Neuronal stem cell (in vitro differentiated cells): ENCODE data around the gene CEMIP.

ENCODE experiments used
- DNase-seq: peaks from one replicate; pipeline ENCODE4 v3.0.0-alpha.2; 2013; ENCODE audit warnings: low spot score
- H2AFZ ChIP-seq: one replicate; pipeline ENCODE4 v1.6.1; 2013; ENCODE audit warnings: mild to moderate bottlenecking, low read length, inconsistent platforms
- H2AK5ac ChIP-seq: 2 replicates; pipeline ENCODE4 v1.6.1; 2013; ENCODE audit warnings: low read depth, mild to moderate bottlenecking, inconsistent platforms, low read length, moderate library complexity, mixed read lengths
- H2BK120ac ChIP-seq: 2 replicates; pipeline ENCODE4 v1.6.1; 2013; ENCODE audit warnings: low read depth, mild to moderate bottlenecking, inconsistent platforms, low read length, moderate library complexity, mixed read lengths
- H2BK12ac ChIP-seq: one replicate; pipeline ENCODE4 v1.6.1; 2013; ENCODE audit warnings: low read length, inconsistent platforms
- H2BK15ac ChIP-seq: 2 replicates; pipeline ENCODE4 v1.6.1; 2013; ENCODE audit warnings: mild to moderate bottlenecking, low read length, inconsistent platforms, mixed read lengths
- H2BK5ac ChIP-seq: one replicate; pipeline ENCODE4 v1.6.1; 2013; ENCODE audit warnings: inconsistent platforms, mild to moderate bottlenecking, low read length, moderate library complexity
- H3K14ac ChIP-seq: one replicate; pipeline ENCODE4 v1.6.1; 2013; ENCODE audit warnings: low read length, inconsistent platforms
- H3K18ac ChIP-seq: 2 replicates; pipeline ENCODE4 v1.6.1; 2013; ENCODE audit warnings: low read length, inconsistent platforms
- H3K23ac ChIP-seq: 2 replicates; pipeline ENCODE4 v1.6.1; 2013; ENCODE audit warnings: low read depth, mild to moderate bottlenecking, mixed read lengths, low read length, inconsistent platforms; ENCODE audit not compliant: poor library complexity
- H3K27ac ChIP-seq: replicated peaks from 3 replicates; pipeline ENCODE4 v1.5.1; 2013; ENCODE audit warnings: low read length, inconsistent platforms
- H3K27me3 ChIP-seq, 3 experiments: 2 replicates each; pipeline ENCODE4 v1.6.1; 2013; ENCODE audit warnings: low read length in 3 of 3, mild to moderate bottlenecking in 2 of 3, inconsistent platforms in 1 of 3, low read depth in 1 of 3, mixed read lengths in 1 of 3, moderate library complexity in 1 of 3; ENCODE audit not compliant: control insufficient read depth in 3 of 3, insufficient read depth in 3 of 3
- H3K36me3 ChIP-seq, 2 donors: replicated peaks in 1 of 2; 2 replicates each; pipeline ENCODE4 v1.6.1; 2013; ENCODE audit warnings: low read length in 2 of 2; ENCODE audit not compliant: control insufficient read depth in 2 of 2, insufficient read depth in 2 of 2
- H3K4ac ChIP-seq: 2 replicates; pipeline ENCODE4 v1.6.1; 2013; ENCODE audit warnings: inconsistent platforms, mild to moderate bottlenecking, low read length, moderate library complexity
- H3K4me1 ChIP-seq, 2 donors: 1 replicate in 1 of 2; 2 replicates in 1 of 2; pipeline ENCODE4 v1.6.1; 2013; ENCODE audit warnings: low read length in 2 of 2, low read depth in 1 of 2; ENCODE audit not compliant: control insufficient read depth in 2 of 2, insufficient read depth in 1 of 2
- H3K4me2 ChIP-seq: one replicate; pipeline ENCODE4 v1.6.1; 2013; ENCODE audit warnings: mild to moderate bottlenecking, low read length, inconsistent platforms; ENCODE audit not compliant: insufficient read depth, poor library complexity, severe bottlenecking
- H3K4me3 ChIP-seq, 2 donors: 2 replicates each; pipeline ENCODE4 v1.5.1; 2013; ENCODE audit warnings: low read length in 2 of 2, mild to moderate bottlenecking in 2 of 2, inconsistent platforms in 1 of 2, moderate library complexity in 1 of 2
- H3K79me1 ChIP-seq: one replicate; pipeline ENCODE4 v1.6.1; 2013; ENCODE audit warnings: low read depth, mild to moderate bottlenecking, inconsistent platforms, low read length, moderate library complexity
- H3K9ac ChIP-seq: one replicate; pipeline ENCODE4 v1.6.1; 2013; ENCODE audit warnings: mild to moderate bottlenecking, low read depth, low read length, inconsistent platforms; ENCODE audit not compliant: poor library complexity
- H3K9me3 ChIP-seq, 2 donors: replicated peaks in 1 of 2; 2 replicates each; pipeline versions ENCODE3 to v1.6.1; 2013; ENCODE audit warnings: low read length in 2 of 2, mild to moderate bottlenecking in 2 of 2, inconsistent platforms in 1 of 2, low read depth in 1 of 2, mixed read lengths in 1 of 2, moderate library complexity in 1 of 2; ENCODE audit not compliant: control insufficient read depth in 2 of 2, insufficient read depth in 1 of 2
- H4K8ac ChIP-seq: one replicate; pipeline ENCODE4 v1.6.1; 2013; ENCODE audit warnings: low read depth, mild to moderate bottlenecking, inconsistent platforms, low read length, moderate library complexity
- H4K91ac ChIP-seq: one replicate; pipeline ENCODE4 v1.6.1; 2013; ENCODE audit warnings: low read length, low read depth, mild to moderate bottlenecking, inconsistent platforms; ENCODE audit not compliant: poor library complexity
- WGBS, 2 donors: extraction: QIAGEN DNeasy Blood & Tissue Kit; methylation state at CpG; one replicate each; pipeline ENCODE4 v1.1.7; 2013; ENCODE audit warnings: missing lambda C conversion rate in 2 of 2, mixed read lengths in 1 of 2; ENCODE audit not compliant: insufficient read length in 2 of 2, insufficient replicate concordance in 1 of 2; ENCODE audit errors: extremely low coverage in 2 of 2; 5-methylcytosine and 5-hydroxymethylcytosine counted together

CEMIP gene

DNA sequence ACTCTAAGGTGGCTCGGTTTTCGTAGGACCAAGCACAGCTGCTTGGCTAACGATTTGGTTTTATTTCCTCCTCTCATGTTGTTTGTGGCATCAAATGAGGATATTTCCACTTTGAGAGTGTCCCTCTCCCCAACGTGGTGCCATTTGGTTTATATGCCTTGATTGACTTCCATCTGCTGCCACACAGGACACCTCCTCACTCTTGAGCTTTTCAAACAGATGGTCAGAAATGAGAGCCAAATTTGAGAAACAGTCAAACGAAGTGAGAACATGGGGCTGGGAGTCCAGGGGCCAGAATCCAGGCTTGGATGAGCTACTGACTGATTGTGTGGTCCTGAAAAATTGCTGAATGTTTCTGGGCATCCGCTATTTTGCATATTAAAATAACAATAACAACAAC, 43.5 kb downstream of the CEMIP start:
- Histone ChIP-seq H2BK120ac (no peak overlapping the region), H3K14ac (no peak overlapping the region), H3K4ac (no peak overlapping the region), H3K23ac (no peak overlapping the region), H3K79me1 (no peaks in the 10 kb centered on the region), H3K4me3 (no peak overlapping the region), H3K36me3 (no peaks in the 10 kb centered on the region), H2AK5ac (no peak overlapping the region), H2AFZ (no peak overlapping the region), H2BK12ac (no peak overlapping the region), H3K27ac (no peak overlapping the region), H3K4me1 (no peaks in the 10 kb centered on the region), H4K8ac (no peak overlapping the region), H4K91ac (no peak overlapping the region), H2BK15ac (no peak overlapping the region), H3K18ac (no peak overlapping the region), H3K4me2 (no peak overlapping the region), H3K9ac (no peak overlapping the region), H3K9me3 (no peaks in the 10 kb centered on the region), H3K27me3 (peaks cover 0 to 13% (median 0%) of the 10 kb centered on the region in 3 experiments), H2BK5ac (no peak overlapping the region)
- DNase-seq, result no peak
- WGBS, 2 donors, result no CpG with 5 or more reads among the region's 6 CpGs

- H3K27me3 ChIP-seq, result peaks cover 0 to 13% (median 0%) of the 10 kb centered on the region in 3 experiments
- H2AK5ac ChIP-seq, result no peak overlapping the region
These were observed 44.0 kb downstream of the CEMIP start for GRCh38 chr15:80823120-80823519.

GRCh38 chr15:80823995-80824394, 44.8 kb downstream of the CEMIP start:
- H4K91ac ChIP-seq, result no peak overlapping the region
- no peak overlapping the region for H3K4ac ChIP-seq
- no peak overlapping the region for H2AFZ ChIP-seq
- no peak overlapping the region for H3K9ac ChIP-seq
- H3K79me1 ChIP-seq, result no peaks in the 10 kb centered on the region
- no peak overlapping the region for H3K4me2 ChIP-seq
- no peak overlapping the region for H2BK15ac ChIP-seq
- H3K23ac ChIP-seq, result no peak overlapping the region
- no peak overlapping the region for H3K14ac ChIP-seq
- no peaks in the 10 kb centered on the region for H3K9me3 ChIP-seq
- WGBS, 2 donors, result no CpG with 5 or more reads among the region's 4 CpGs
- DNase-seq, result no peak
- no peak overlapping the region for H3K27ac ChIP-seq
- peaks cover 0 to 13% (median 0%) of the 10 kb centered on the region in 3 experiments for H3K27me3 ChIP-seq
- H3K36me3 ChIP-seq, result no peaks in the 10 kb centered on the region
- no peak overlapping the region for H2BK120ac ChIP-seq
- H4K8ac ChIP-seq, result no peak overlapping the region
- no peak overlapping the region for H3K4me3 ChIP-seq
- H3K4me1 ChIP-seq, result no peaks in the 10 kb centered on the region
- no peak overlapping the region for H2BK5ac ChIP-seq
- no peak overlapping the region for H2BK12ac ChIP-seq
- no peak overlapping the region for H2AK5ac ChIP-seq
- no peak overlapping the region for H3K18ac ChIP-seq

More at GRCh38 chr15:80823120-80823519, 44.0 kb downstream of the CEMIP start:
- no peak overlapping the region for H2BK5ac ChIP-seq
- H2BK15ac ChIP-seq, result no peak overlapping the region
- H4K91ac ChIP-seq, result no peak overlapping the region
- H3K4ac ChIP-seq, result no peak overlapping the region
- no CpG with 5 or more reads among the region's 6 CpGs for WGBS, 2 donors
- no peak overlapping the region for H2BK120ac ChIP-seq
- H3K23ac ChIP-seq, result no peak overlapping the region
- H3K9ac ChIP-seq, result no peak overlapping the region
- no peaks in the 10 kb centered on the region for H3K36me3 ChIP-seq
- no peak overlapping the region for H3K4me3 ChIP-seq
- no peak overlapping the region for H3K4me2 ChIP-seq
- no peaks in the 10 kb centered on the region for H3K79me1 ChIP-seq
- no peak overlapping the region for H2BK12ac ChIP-seq
- DNase-seq, result no peak
- no peak overlapping the region for H3K14ac ChIP-seq
- no peak overlapping the region for H4K8ac ChIP-seq
- no peaks in the 10 kb centered on the region for H3K9me3 ChIP-seq
- no peak overlapping the region for H3K18ac ChIP-seq
- H2AFZ ChIP-seq, result no peak overlapping the region
- no peaks in the 10 kb centered on the region for H3K4me1 ChIP-seq
- H3K27ac ChIP-seq, result no peak overlapping the region

DNA sequence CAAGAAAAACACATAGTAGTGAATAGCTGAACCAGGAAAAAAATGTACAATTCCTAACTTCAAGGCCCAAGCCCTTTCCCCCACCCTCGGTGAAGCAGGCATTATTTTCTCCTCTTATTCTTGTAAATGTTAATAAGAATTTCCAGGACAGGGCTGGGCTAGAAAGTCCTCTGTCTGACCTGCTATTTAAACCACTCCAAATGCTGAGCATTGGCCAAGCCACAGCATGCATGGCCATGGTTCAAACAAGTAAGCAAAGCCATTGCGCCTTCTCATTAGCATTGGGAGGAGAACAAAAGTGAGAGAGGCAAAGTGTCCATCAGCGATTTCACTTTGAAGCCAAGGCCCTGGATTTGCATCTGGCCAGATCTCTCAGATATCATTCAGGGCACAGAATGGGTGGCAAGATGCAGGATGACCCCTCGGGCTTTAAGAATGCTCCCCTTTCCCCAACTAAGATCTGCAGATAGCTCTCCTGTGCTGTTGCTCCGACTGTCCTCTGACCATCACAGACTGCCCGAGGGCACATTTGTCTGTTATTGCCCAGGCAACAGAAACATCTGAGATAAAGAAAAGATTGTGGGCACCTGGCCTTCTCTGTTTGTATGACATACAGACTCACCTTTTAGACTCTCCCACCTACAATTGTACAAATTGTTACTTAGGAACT, 46.3 kb downstream of the CEMIP start:
- Histone ChIP-seq H3K9ac (no peak overlapping the region), H3K27me3 (peaks cover 0 to 13% (median 0%) of the 10 kb centered on the region in 3 experiments), H3K23ac (no peak overlapping the region), H2AK5ac (no peak overlapping the region), H3K18ac (no peak overlapping the region), H3K4me3 (no peak overlapping the region), H2BK15ac (no peak overlapping the region), H2BK120ac (no peak overlapping the region), H3K36me3 (no peaks in the 10 kb centered on the region), H2BK5ac (no peak overlapping the region), H4K8ac (no peak overlapping the region), H3K4me1 (no peaks in the 10 kb centered on the region), H3K9me3 (no peaks in the 10 kb centered on the region), H3K27ac (no peak overlapping the region), H4K91ac (no peak overlapping the region), H3K79me1 (no peaks in the 10 kb centered on the region), H3K4ac (no peak overlapping the region), H2AFZ (no peak overlapping the region), H2BK12ac (no peak overlapping the region), H3K14ac (no peak overlapping the region), H3K4me2 (no peak overlapping the region)
- no CpG with 5 or more reads among the region's 6 CpGs for WGBS, 2 donors
- no peak for DNase-seq
